Fibroblast of pulmonary artery (primary cell): Measurements from ENCODE around the gene RITA1.

ENCODE experiments used
- DNase-seq: peaks from one replicate; pipeline ENCODE4 v3.0.0-alpha.2; 2010; ENCODE audit warnings: low read depth
- H3K4me3 ChIP-seq: replicated peaks from 2 replicates; pipeline ENCODE4 v1.5.1; 2011; ENCODE audit warnings: low read depth, mild to moderate bottlenecking, control low read depth, low read length, moderate library complexity
- CTCF ChIP-seq: IDR thresholded peaks from 2 replicates; pipeline ENCODE4 v1.5.1; 2011; ENCODE audit warnings: mild to moderate bottlenecking, control low read depth, low read length, inconsistent platforms; ENCODE audit errors: missing control alignments

RITA1 gene

DNA sequence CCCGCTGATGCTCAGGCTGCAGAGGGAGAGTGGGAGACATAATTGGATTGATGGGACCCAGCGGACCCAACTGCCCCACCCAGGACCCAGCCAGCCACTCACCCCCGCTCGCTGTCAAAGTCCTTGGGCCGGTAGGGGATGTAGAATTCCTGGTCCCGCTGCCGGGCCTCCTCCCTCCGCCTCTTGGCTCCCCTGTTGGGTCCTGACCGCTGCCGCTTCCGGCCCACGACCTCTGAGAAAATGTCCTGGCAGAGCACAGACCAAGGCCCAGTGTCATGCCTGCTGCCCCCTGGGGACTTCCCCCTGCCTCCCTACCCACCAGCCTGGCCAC, 22.5 kb upstream of the RITA1 start:
- H3K4me3 ChIP-seq = no peak overlapping the region
- no peak for TF ChIP-seq CTCF
- DNase-seq = no peak

DNA sequence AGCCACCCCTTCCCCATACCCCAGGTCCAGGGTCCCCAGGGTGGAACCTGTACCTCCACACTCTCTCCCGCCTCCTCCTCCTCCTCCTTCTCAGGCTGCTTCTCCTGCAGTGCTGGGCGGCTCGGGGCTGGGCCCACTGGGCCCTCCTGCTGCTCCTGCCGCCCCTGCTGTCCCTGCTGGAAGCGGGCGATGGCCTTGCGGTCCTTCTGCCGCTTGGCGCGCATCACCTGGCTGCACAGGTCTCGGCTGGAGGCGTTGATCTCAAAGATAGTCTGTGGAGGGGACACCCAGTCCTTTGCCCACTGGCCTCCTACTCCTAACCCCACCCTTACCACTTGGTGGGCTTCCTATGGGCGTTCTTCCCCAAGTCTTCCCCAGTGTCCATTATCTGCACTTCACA, 21.5 kb upstream of the RITA1 start:
- DNase-seq = no peak
- no peak for TF ChIP-seq CTCF
- H3K4me3 ChIP-seq = no peak overlapping the region

DNA sequence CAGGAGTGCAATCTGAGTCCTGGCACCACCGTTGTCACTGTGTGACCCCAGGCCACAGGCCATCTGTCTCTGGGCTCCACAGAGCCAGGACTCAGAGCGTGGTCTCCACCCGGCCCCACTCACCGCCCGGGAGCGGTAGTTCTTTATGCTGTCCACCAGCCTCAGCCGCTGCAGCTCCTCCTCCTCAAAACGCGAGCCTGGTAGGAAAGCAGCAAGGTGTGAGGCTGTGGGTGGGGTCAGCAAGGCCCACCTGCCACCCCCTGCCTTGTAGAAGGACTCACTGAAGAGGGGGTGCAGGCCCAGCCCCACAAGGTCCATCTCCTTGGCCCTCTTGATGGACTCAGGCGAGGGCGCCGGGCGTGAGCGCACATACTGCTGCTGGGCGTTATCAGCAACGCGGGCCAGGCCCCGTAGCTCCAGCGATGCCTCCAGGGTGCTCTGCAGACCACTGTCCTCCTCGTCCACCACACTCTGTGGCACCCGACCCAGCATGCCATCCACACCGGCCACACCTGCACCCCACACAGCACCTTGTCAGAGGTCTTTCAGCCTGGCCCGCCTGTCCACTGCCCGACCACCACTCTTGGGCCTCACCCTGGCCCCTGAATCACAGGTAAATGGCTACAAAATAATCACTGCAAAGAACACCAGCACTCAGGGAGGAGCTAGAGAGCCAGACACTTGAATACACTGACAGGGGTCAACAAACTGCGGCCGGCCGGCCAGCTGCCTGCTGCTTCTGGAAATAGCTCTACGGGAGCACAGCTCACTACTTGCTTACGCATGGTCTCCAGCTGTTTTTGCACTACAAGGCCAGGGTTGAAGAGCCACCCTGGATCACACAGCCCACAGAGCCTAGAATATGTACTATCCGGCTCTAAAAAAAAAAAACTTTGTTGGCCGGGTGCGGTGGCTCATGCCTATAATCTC, 19.7 kb upstream of the RITA1 start:
- TF ChIP-seq CTCF = no peak
- no peak overlapping the region for H3K4me3 ChIP-seq
- no peak for DNase-seq

- H3K4me3 ChIP-seq = no peak overlapping the region
- no peak for TF ChIP-seq CTCF
- no peak for DNase-seq
Measured at GRCh38 chr12:113167868-113168267, 17.7 kb upstream of the RITA1 start.

- DNase-seq = no peak
- no peak for TF ChIP-seq CTCF
- no peak overlapping the region for H3K4me3 ChIP-seq
Measured at GRCh38 chr12:113169697-113170096, 15.8 kb upstream of the RITA1 start.

GRCh38 chr12:113170457-113170856, 15.1 kb upstream of the RITA1 start:
- no peak for TF ChIP-seq CTCF
- DNase-seq = no peak
- no peak overlapping the region for H3K4me3 ChIP-seq

- no peak overlapping the region for H3K4me3 ChIP-seq
- no peak for TF ChIP-seq CTCF
- DNase-seq = no peak
Measured at GRCh38 chr12:113170926-113171325, 14.6 kb upstream of the RITA1 start.
